ENCODE data around the gene GLIS1. TPM values are rescaled to one million over a fixed set of nuclear protein-coding genes. Genes with fewer than 3 reads are reported as not detected.

GLIS1 gene
- total and polyA plus RNA-seq, 2 of the 8 experiments (the other 6 are each of a cell fraction or from before 2014, with no cell fraction given) = 0.15 to 0.22 TPM

DNA sequence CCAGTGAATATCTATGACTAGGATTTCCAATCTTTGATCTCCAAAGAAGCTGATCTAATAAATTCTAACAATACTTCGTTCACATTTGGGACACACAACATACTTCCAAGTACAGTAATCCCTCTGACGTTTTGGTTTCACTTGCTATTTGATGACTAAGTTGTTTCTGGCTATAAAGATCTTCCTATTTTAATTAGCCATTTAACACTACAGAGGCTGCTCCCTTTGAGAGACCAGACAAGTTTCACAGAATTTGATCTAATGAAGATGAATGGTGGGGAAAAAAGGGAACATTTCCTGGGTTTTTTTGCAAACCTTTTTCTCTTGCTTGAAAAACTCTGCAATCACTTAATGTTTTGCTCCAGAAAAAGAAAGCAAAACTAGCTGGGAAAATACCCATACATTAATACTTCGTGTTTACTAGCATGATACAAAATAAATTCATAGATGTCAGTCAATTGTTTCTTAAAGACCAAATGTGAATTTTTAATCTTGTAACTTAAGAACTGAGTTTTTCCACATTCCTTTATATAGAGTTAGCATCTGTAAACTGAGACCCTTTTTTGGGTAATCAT, 28.0 kb upstream of the GLIS1 start (continued):
- no peak for TF ChIP-seq KDM1A (IDR thresholded peaks at IDR 0.05; ENCODE audit: borderline replicate concordance, low read length)
- TF ChIP-seq, protein P1, sequence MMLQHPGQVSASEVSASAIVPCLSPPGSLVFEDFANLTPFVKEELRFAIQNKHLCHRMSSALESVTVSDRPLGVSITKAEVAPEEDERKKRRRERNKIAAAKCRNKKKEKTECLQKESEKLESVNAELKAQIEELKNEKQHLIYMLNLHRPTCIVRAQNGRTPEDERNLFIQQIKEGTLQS (IDR thresholded peaks at IDR 0.05; ENCODE audit: insufficient read depth, low read depth, low read length) = no peak
- TF ChIP-seq SUZ12 (IDR thresholded peaks at IDR 0.05; ENCODE audit: low read length) = no peak

All from H1 (cell line).